Suprapubic skin (tissue), 4 donors: ENCODE results near the gene MAST1. TPM values are rescaled to one million over a fixed set of nuclear protein-coding genes. Genes with fewer than 3 reads are reported as not detected.

Experiments
- DNase-seq, 2 donors: peaks; one replicate each; pipeline ENCODE4 v3.0.0-alpha.2; 2019; ENCODE audit warnings: low spot score in 2 of 2
- H3K27ac ChIP-seq: fragments of 200-600 bp; sonication (generic); one replicate; pipeline ENCODE4 v1.5.1; 2019
- H3K27me3 ChIP-seq: fragments of 200-600 bp; sonication (generic); one replicate; pipeline ENCODE4 v1.5.1; 2019
- H3K36me3 ChIP-seq: fragments of 200-600 bp; sonication (generic); one replicate; pipeline ENCODE4 v1.5.1; 2019
- H3K4me1 ChIP-seq: fragments of 200-600 bp; sonication (generic); one replicate; pipeline ENCODE4 v1.5.1; 2019
- H3K4me3 ChIP-seq: fragments of 200-600 bp; sonication (generic); one replicate; pipeline ENCODE4 v1.5.1; 2019; ENCODE audit warnings: mild to moderate bottlenecking
- H3K9me3 ChIP-seq: fragments of 200-600 bp; sonication (generic); one replicate; pipeline ENCODE4 v1.5.1; 2019
- CTCF ChIP-seq, 2 donors: fragments of 200-600 bp in 1 of 2; fragments of 450-650 bp in 1 of 2; sonication (generic) in 1 of 2; IDR thresholded peaks; one replicate each; pipeline ENCODE4 v1.5.1; 2016 to 2019; ENCODE audit warnings: antibody characterized with exemption in 2 of 2, mild to moderate bottlenecking in 1 of 2, moderate library complexity in 1 of 2
- EP300 ChIP-seq: sonication (generic); formaldehyde crosslinking; IDR thresholded peaks from one replicate; pipeline ENCODE4 v1.6.1; 2017; ENCODE audit warnings: antibody characterized with exemption
- POLR2A ChIP-seq, 2 donors: fragments of 450-650 bp; IDR thresholded peaks; one replicate each; pipeline ENCODE4 v1.6.1; 2017; ENCODE audit warnings: antibody characterized with exemption in 2 of 2, mild to moderate bottlenecking in 2 of 2, moderate library complexity in 2 of 2
- POLR2AphosphoS5 ChIP-seq, 3 donors: sonication (generic); formaldehyde crosslinking; IDR thresholded peaks; one replicate each; pipeline ENCODE4 v1.6.1; 2017; ENCODE audit warnings: antibody characterized with exemption in 3 of 3
- WGBS: methylation state at CpG from one replicate; pipeline ENCODE4 v1.1.5; 2018; 5-methylcytosine and 5-hydroxymethylcytosine counted together
- total RNA-seq, 4 donors: library from RNA; depleted of rRNA; stranded (reverse); fragments of >200 nt; gene quantifications; one replicate each; pipeline ENCODE4 v1.1.0, GENCODE V29; 2016

The MAST1 gene
- 1 to 10 TPM; 2.7 to 5.3 (median 3.7) TPM for total RNA-seq

GRCh38 chr19:12838182-12838885 lies at the start of gene MAST1:
MAST1 (plus strand) TSS chr19:12838515; CDS start chr19:12838573, 58 bp downstream.
- Histone ChIP-seq H3K27ac (no peak within 1 kb of the TSS), H3K4me1 (peaks cover 29% of the 10 kb centered on the region), H3K36me3 (no peaks in the 10 kb centered on the region), H3K4me3 (peak within 1 kb of the TSS; percentile 42), H3K27me3 (peaks cover 99% of the 10 kb centered on the region), H3K9me3 (no peaks in the 10 kb centered on the region)
- TF ChIP-seq POLR2AphosphoS5 (IDR thresholded peaks at IDR 0.05) (no peak), POLR2A (IDR thresholded peaks at IDR 0.05) (no peak), CTCF (IDR thresholded peaks at IDR 0.05) (peak; percentile 10 to 73), EP300 (no peak)
- DNase-seq = no peak
- WGBS = under 1% methylated on average over 34 of the region's 69 CpGs

GRCh38 chr19:12788682-12789097 lies 49.6 kb upstream of the MAST1 start:
- 1% methylated on average over 11 of the region's 12 CpGs for WGBS
- TF ChIP-seq EP300 = no peak
- TF ChIP-seq CTCF (IDR thresholded peaks at IDR 0.05) = no peak
- peak in 1 of 2 donors; percentile 20 for TF ChIP-seq POLR2A (IDR thresholded peaks at IDR 0.05)
- TF ChIP-seq POLR2AphosphoS5 (IDR thresholded peaks at IDR 0.05) = no peak
- H3K4me1 ChIP-seq = peaks cover 69% of the 10 kb centered on the region
- peak in 1 of 2 donors; percentile 90 for DNase-seq
- no peaks in the 10 kb centered on the region for H3K36me3 ChIP-seq
- H3K4me3 ChIP-seq = peak overlapping the region; percentile 88
- no peaks in the 10 kb centered on the region for H3K27me3 ChIP-seq
- H3K9me3 ChIP-seq = no peaks in the 10 kb centered on the region
- peak overlapping the region; percentile 97 for H3K27ac ChIP-seq

GRCh38 chr19:12789098-12789903 lies 49.0 kb upstream of the MAST1 start:
- H3K27ac ChIP-seq = peak overlapping the region; percentile 97
- peak overlapping the region; percentile 88 for H3K4me3 ChIP-seq
- peaks cover 69% of the 10 kb centered on the region for H3K4me1 ChIP-seq
- 1% methylated on average over 7 of the region's 46 CpGs for WGBS
- no peak for TF ChIP-seq CTCF (IDR thresholded peaks at IDR 0.05)
- TF ChIP-seq POLR2A (IDR thresholded peaks at IDR 0.05) = peak in 1 of 2 donors; percentile 16
- no peak for TF ChIP-seq POLR2AphosphoS5 (IDR thresholded peaks at IDR 0.05)
- TF ChIP-seq EP300 = no peak
- no peaks in the 10 kb centered on the region for H3K9me3 ChIP-seq
- H3K36me3 ChIP-seq = no peaks in the 10 kb centered on the region
- no peaks in the 10 kb centered on the region for H3K27me3 ChIP-seq
- peak in 1 of 2 donors; percentile 79 for DNase-seq

- peak; percentile 97 to 98 for DNase-seq
- WGBS = under 1% methylated on average over 15 of the region's 56 CpGs
- H3K9me3 ChIP-seq = no peaks in the 10 kb centered on the region
- peaks cover 69% of the 10 kb centered on the region for H3K4me1 ChIP-seq
- no peaks in the 10 kb centered on the region for H3K36me3 ChIP-seq
- peak overlapping the region; percentile 97 for H3K27ac ChIP-seq
- no peak for TF ChIP-seq EP300
- no peak for TF ChIP-seq CTCF (IDR thresholded peaks at IDR 0.05)
- TF ChIP-seq POLR2A (IDR thresholded peaks at IDR 0.05) = peak in 1 of 2 donors; percentile 75
- peak; percentile 60 to 97 (median 92) for TF ChIP-seq POLR2AphosphoS5 (IDR thresholded peaks at IDR 0.05)
- H3K27me3 ChIP-seq = no peaks in the 10 kb centered on the region
- peak overlapping the region; percentile 88 for H3K4me3 ChIP-seq
These were observed 48.3 kb upstream of the MAST1 start for GRCh38 chr19:12789904-12790619.
